OCI-LY1 (cell line): ENCODE data around the gene PRRC2A.
A peak's percentile ranks its signal among the peaks of the same experiment; 100 is the strongest.

Experiments used
- H2AFZ ChIP-seq: fragments of 200-600 bp; sonication (generic), shearing (Covaris generic); 2 replicates; pipeline ENCODE4 v1.6.0; 2014; ENCODE audit warnings: antibody characterized with exemption, mild to moderate bottlenecking, low read length
- H3F3A ChIP-seq: fragments of 200-600 bp; sonication (generic), shearing (Covaris generic); 2 replicates; pipeline ENCODE4 v1.6.0; 2014; ENCODE audit warnings: mild to moderate bottlenecking, antibody characterized with exemption, low read length, moderate library complexity; ENCODE audit not compliant: insufficient read depth
- H3K27ac ChIP-seq: fragments of 200-600 bp; sonication (generic); 2 replicates; pipeline ENCODE4 v1.5.1; 2014; ENCODE audit warnings: low read length, mixed run types, mild to moderate bottlenecking, low read depth; ENCODE audit not compliant: poor library complexity, severe bottlenecking
- H3K27me3 ChIP-seq: fragments of 200-600 bp; sonication (generic); 2 replicates; pipeline ENCODE4 v1.6.0; 2014; ENCODE audit warnings: antibody characterized with exemption, mild to moderate bottlenecking, low read length, moderate library complexity; ENCODE audit not compliant: insufficient read depth
- H3K36me3 ChIP-seq: fragments of 200-600 bp; sonication (generic); 2 replicates; pipeline ENCODE4 v1.6.1; 2014; ENCODE audit warnings: mild to moderate bottlenecking, antibody characterized with exemption, low read length, moderate library complexity, mixed read lengths; ENCODE audit not compliant: insufficient read depth
- H3K4me1 ChIP-seq: fragments of 200-600 bp; sonication (generic); 2 replicates; pipeline ENCODE4 v1.5.1; 2014; ENCODE audit warnings: mild to moderate bottlenecking, low read length, moderate library complexity; ENCODE audit not compliant: insufficient read depth, severe bottlenecking
- H3K4me2 ChIP-seq: fragments of 200-600 bp; sonication (generic), shearing (Covaris generic); 2 replicates; pipeline ENCODE4 v1.6.1; 2014; ENCODE audit warnings: low read length
- H3K4me3 ChIP-seq: fragments of 200-600 bp; sonication (generic); 2 replicates; pipeline ENCODE4 v1.5.1; 2014; ENCODE audit warnings: low read length, low read depth, mild to moderate bottlenecking, mixed read lengths; ENCODE audit not compliant: poor library complexity, severe bottlenecking
- H3K79me2 ChIP-seq: fragments of 200-600 bp; shearing (Covaris generic); 2 replicates; pipeline ENCODE4 v1.6.1; 2016; ENCODE audit warnings: mixed run types, low read length, mixed read lengths; ENCODE audit not compliant: insufficient read depth
- H3K9ac ChIP-seq: fragments of 200-600 bp; sonication (generic), shearing (Covaris generic); 2 replicates; pipeline ENCODE4 v1.6.1; 2014; ENCODE audit warnings: mild to moderate bottlenecking, low read length, mixed read lengths
- H3K9me2 ChIP-seq: fragments of 200-600 bp; sonication (generic), shearing (Covaris generic); 2 replicates; pipeline ENCODE4 v1.6.1; 2014; ENCODE audit warnings: low read depth, mild to moderate bottlenecking, low read length, mixed read lengths
- H3K9me3 ChIP-seq: fragments of 200-600 bp; shearing (Covaris generic); 2 replicates; pipeline ENCODE4 v1.6.1; 2014; ENCODE audit warnings: low read length, mixed read lengths
- H4K20me1 ChIP-seq: fragments of 200-600 bp; sonication (generic), shearing (Covaris generic); 2 replicates; pipeline ENCODE4 v1.6.0; 2016; ENCODE audit warnings: mild to moderate bottlenecking, low read length; ENCODE audit not compliant: insufficient read depth
- CTCF ChIP-seq: fragments of 200-600 bp; sonication (generic), shearing (Covaris generic); IDR thresholded peaks from 2 replicates; pipeline ENCODE4 v1.5.1; 2017; ENCODE audit warnings: mild to moderate bottlenecking, antibody characterized with exemption, low read length, moderate library complexity, mixed read lengths
- EZH2 ChIP-seq: fragments of 200-600 bp; sonication (generic), shearing (Covaris generic); IDR thresholded peaks from 2 replicates; pipeline ENCODE4 v1.8.0; 2017; ENCODE audit warnings: borderline replicate concordance, mixed run types, mild to moderate bottlenecking, antibody characterized with exemption, low read length, moderate library complexity, mixed read lengths

The PRRC2A gene

GRCh38 chr6:31592396-31592771 is 28.1 kb upstream of the PRRC2A start:
- H3K4me3 ChIP-seq: no peak overlapping the region
- no peaks in the 10 kb centered on the region for H3K79me2 ChIP-seq
- H3K36me3 ChIP-seq: no peaks in the 10 kb centered on the region
- no peak overlapping the region for H3K27ac ChIP-seq
- H3F3A ChIP-seq: no peaks in the 10 kb centered on the region
- no peak overlapping the region for H3K9ac ChIP-seq
- no peaks in the 10 kb centered on the region for H3K9me2 ChIP-seq
- no peaks in the 10 kb centered on the region for H3K9me3 ChIP-seq
- peaks cover 13% of the 10 kb centered on the region for H3K4me1 ChIP-seq
- H3K27me3 ChIP-seq: no peaks in the 10 kb centered on the region
- H2AFZ ChIP-seq: peak overlapping the region; percentile 18; the same call in 1 of the 2 replicates
- 0 out of 2 replicates have a peak overlapping the region, but pooled peaks have one; percentile 3 for H3K4me2 ChIP-seq
- TF ChIP-seq EZH2 (no peak), CTCF (no peak)
- H4K20me1 ChIP-seq: no peaks in the 10 kb centered on the region

GRCh38 chr6:31597006-31597405 is 23.5 kb upstream of the PRRC2A start:
- Histone ChIP-seq H3K4me2 (no peak overlapping the region), H3K9ac (no peak overlapping the region), H3F3A (no peaks in the 10 kb centered on the region), H3K9me3 (no peaks in the 10 kb centered on the region), H2AFZ (no peak overlapping the region), H3K4me3 (no peak overlapping the region), H3K27me3 (no peaks in the 10 kb centered on the region), H3K27ac (peak overlapping the region; percentile 33), H3K79me2 (no peaks in the 10 kb centered on the region), H3K9me2 (no peaks in the 10 kb centered on the region), H4K20me1 (no peaks in the 10 kb centered on the region), H3K36me3 (no peaks in the 10 kb centered on the region), H3K4me1 (peaks cover 13% of the 10 kb centered on the region)
- peak; percentile 64 for TF ChIP-seq CTCF
- TF ChIP-seq EZH2: no peak

- TF ChIP-seq EZH2 (no peak), CTCF (no peak)
- Histone ChIP-seq H3K4me2 (no peak overlapping the region), H3K27me3 (no peaks in the 10 kb centered on the region), H3K9ac (no peak overlapping the region), H3K4me1 (peaks cover 5% of the 10 kb centered on the region), H3K36me3 (no peaks in the 10 kb centered on the region), H3K4me3 (no peak overlapping the region), H3K9me2 (no peaks in the 10 kb centered on the region), H3K9me3 (no peaks in the 10 kb centered on the region), H2AFZ (no peak overlapping the region), H4K20me1 (no peaks in the 10 kb centered on the region), H3K27ac (no peak overlapping the region), H3K79me2 (no peaks in the 10 kb centered on the region), H3F3A (no peaks in the 10 kb centered on the region)
Measured at GRCh38 chr6:31607317-31607716, 13.2 kb upstream of the PRRC2A start.
